SKM-1 (cell line): ENCODE results near the gene KLRD1.
"Not testable (repeated sequence)": the region's sequence is repeated elsewhere in the genome, so short reads cannot be mapped to it uniquely, and the experiment has no call there.

Source experiments
- DNase-seq: peaks from one replicate; lab custom pipeline; 2025; ENCODE audit not compliant: unreplicated experiment; lab: John Stamatoyannopoulos, UW

The KLRD1 gene

GRCh38 chr12:10307630-10308029 is at the start of gene KLRD1:
Gene KLRD1, plus strand, starts transcription at chr12:10307870. Its CDS starts 208 bp downstream, at chr12:10308078.
- DNase-seq = no peak

DNA sequence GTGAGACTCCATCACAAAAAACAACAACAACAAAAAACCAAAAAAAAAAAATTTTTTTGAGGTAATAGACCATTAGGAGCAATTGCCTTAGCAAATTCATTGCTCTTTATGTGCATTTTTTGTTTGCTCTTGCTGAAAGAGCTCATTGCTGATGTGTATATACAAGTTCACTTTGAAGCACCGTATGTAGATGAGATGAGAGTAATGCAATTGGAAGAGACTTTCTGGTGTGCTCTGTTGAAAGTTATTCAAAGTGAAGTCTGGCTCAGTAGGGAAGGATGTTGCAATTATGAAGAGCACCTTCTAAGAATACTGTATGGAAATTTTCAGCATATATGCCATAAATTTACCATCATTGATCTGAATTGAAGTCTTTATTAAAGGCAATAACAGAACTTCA is 46.7 kb upstream of the KLRD1 start:
- no peak for DNase-seq

DNA sequence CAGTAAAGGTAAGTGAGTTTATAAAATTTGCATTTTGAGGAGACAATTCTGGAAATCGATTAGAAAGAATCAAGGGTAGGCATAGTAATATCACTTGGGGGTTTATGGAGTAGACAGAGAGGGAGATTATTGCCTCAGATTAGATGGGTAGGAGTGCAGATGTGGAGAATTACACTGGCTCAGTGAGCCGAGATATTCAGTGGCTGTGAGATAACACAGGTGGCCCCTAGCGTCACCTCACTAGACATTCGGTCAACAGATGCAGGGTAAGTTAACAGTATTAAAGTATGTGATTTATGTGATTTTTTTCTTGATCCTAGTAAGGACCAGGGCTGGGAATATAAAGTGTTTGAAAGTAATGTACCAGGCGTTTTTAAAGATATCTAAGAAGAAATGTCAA is 39.6 kb upstream of the KLRD1 start:
- no peak for DNase-seq

DNA sequence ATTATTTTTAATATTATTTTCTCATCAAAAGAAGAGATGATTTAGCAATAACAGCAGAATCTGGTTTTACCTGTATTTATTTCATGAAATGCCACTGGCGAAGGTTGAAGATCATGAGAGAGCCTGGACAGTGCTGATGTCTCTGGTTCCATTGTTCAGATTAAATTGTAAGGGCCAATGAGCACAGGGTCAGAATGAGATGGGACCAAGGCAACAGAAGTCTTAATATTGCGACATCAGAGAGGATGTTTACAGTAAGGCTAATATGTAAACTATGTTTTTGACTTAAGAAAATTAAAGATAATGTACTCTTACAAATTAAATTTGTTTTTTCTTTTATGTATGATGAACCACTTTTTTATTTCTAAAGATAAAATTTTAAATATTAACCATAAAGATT is 35.2 kb upstream of the KLRD1 start:
- DNase-seq = no peak

GRCh38 chr12:10276774-10277173 is 30.9 kb upstream of the KLRD1 start:
- DNase-seq = no peak

GRCh38 chr12:10278104-10278503 is 29.6 kb upstream of the KLRD1 start:
- DNase-seq = no peak

GRCh38 chr12:10279937-10280336 is 27.7 kb upstream of the KLRD1 start:
- no peak for DNase-seq

- DNase-seq = no peak
These were observed 24.6 kb upstream of the KLRD1 start for GRCh38 chr12:10283027-10283426.

- no peak for DNase-seq
These were observed 21.8 kb upstream of the KLRD1 start for GRCh38 chr12:10285919-10286318.

DNA sequence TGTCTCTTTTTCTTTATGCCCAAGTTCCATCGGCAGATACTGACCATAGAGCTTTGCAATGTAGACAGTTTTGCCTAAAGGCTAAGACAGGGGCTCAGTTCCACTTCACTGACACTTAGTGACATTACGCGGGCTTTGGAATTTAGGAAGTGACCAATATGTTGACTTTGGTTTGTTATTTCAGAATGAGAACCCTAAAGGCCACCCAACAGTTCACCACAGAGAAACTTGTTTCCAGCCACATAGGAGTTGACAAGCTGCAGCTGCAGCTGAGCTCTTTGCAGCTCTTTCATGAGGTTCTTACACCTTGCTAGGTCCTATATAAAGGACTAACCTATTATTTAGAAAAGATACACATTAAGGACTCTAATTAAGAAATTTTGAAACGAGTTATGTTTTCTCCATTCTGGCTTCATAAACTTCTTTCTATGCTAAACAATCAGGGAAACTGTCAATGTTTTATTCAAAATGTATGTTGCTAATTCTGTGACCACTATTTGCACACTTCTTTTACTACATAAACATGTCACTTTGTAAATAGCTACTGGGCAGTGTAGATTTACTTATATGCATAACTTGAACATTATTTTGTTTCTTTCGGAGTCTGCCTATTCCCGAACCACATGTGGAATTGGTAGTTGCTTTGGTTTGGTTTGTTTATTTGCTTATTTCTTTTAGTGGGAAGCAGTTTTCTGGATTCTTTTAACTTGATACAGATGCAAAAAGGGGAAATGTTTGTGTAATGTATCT is 18.5 kb upstream of the KLRD1 start:
- DNase-seq = no peak

DNA sequence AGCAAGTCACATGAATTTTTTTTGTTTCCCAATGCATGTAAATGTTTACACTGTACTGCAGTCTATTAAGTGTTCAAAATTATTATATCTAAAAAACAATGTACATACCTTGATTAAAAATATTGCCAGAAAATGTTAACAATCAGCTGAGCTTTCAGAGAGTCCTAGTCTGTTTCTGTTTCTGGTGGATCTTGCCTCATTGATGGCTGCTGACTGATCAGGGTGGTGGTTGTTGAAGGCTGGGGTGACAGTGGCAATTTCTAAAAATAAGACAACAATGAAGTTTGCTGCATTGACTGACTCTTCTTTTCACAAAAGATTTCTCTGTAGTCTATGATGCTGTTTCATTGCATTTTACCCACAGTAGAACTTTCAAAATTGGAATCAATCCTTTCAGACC is 16.6 kb upstream of the KLRD1 start:
- DNase-seq = no peak

- DNase-seq = no peak
These were observed 14.5 kb upstream of the KLRD1 start for GRCh38 chr12:10293151-10293550.

DNA sequence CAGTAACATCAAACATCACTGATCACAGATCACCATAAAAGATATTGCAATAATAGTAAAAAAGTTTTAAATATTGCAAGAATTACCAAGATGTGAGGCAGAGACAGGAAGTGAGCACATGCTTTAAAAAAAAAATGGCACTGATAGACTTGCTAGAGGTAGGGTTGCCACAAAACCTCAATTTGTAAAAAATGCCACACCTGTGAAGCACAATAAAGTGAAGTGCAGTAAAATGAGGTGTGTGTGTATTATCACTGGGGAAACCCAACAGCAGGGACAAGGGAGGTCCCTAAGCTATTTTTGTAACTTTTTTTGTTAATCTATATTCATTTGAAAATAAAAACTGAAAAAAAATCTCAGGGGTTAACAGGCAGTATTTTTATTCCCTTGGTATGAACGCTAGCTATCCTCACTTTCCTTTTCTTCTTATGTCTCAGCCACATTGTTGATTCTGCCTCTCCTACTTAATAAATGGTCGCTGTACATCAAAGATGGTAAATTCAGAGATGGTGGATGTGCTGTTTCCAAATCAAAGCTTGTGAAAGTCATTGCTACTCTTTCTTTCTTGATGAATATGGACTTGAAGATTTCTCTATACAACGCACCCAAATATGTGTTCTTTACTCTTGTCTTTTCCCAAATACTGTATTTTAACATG is 14.0 kb upstream of the KLRD1 start:
- DNase-seq = no peak

GRCh38 chr12:10301103-10301502 is 6.6 kb upstream of the KLRD1 start:
- DNase-seq = no peak

- no peak for DNase-seq
These were observed 3.5 kb upstream of the KLRD1 start for GRCh38 chr12:10304161-10304574.

- no peak for DNase-seq
These were observed 2.3 kb upstream of the KLRD1 start for GRCh38 chr12:10305411-10305810.

- DNase-seq = no peak
These were observed 3.5 kb downstream of the KLRD1 start for GRCh38 chr12:10310926-10311720.

DNA sequence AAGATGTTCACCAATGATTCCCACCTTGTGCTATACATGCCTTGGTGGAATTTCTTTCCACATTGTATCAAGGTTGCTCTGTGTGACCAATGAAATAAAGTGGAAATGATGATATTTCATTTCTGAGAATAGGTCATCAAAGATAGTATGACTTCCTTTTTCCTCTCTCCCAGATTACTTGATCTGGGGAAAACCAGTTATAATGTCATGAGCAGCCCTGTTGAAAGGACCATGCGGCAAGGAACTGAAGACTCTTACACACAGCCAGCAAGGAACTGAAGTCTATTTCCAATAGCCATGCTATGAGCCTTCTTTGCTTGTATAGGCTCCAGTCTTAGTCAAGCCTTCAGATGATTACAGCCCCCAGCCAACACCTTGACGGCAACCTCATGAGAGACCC is 11.7 kb downstream of the KLRD1 start:
- no peak for DNase-seq

DNA sequence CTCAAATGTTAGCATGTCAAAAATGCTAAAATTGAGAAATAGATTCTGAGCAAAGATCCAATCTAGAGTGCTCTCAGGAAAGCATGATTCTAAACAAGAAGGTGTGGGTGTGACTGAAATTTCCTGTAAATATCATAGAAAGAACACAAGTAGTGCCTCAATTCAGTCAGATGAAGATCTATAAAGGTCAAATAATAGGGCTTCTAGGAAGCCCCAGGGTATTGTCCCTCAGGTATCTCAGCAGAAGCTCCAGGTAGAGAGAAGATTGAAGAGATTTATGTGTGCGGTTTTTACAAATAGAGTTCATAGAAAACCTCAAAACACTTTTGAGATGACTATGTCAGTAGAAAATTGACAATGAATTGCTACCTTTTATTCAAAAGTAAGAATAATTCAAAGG is 13.0 kb downstream of the KLRD1 start:
- DNase-seq = no peak

DNA sequence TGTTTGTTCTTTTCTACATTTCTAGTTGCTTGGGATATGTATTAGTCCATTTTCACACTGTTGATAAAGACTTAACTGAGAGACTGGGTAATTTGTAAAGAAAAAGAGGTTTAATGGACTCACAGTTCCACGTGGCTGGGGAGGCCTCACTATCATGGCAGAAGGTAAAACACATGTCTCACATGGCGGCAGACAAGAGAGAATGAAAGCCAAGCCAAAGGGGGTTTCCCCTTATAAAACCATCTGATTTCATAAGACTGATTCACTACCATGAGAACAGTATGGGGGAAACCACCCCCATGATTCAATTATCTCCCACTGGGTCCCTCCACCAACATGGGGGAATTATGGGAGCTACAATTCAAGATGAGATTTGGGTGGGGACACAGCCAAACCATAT is 21.0 kb downstream of the KLRD1 start:
- not testable (repeated sequence) for DNase-seq

- DNase-seq = no peak
These were observed 24.1 kb downstream of the KLRD1 start for GRCh38 chr12:10331642-10332239.

GRCh38 chr12:10336196-10336595 is 28.5 kb downstream of the KLRD1 start:
- not testable (repeated sequence) for DNase-seq
